CD4-positive, alpha-beta T cell treated with Interleukin-12 subunit alpha and Interleukin-12 subunit beta, for 1 hour (primary cell): ENCODE measurements around the gene KIRREL3.

Experiments
- DNase-seq: peaks from one replicate; pipeline ENCODE4 v3.0.0-alpha.2; 2020

KIRREL3 gene

GRCh38 chr11:126479178-126479930 lies 521.2 kb downstream of the KIRREL3 start:
- DNase-seq: no peak

GRCh38 chr11:126478466-126478865 lies 522.1 kb downstream of the KIRREL3 start:
- DNase-seq: no peak

GRCh38 chr11:126477535-126478305 lies 522.9 kb downstream of the KIRREL3 start:
- peak; percentile 10 for DNase-seq

GRCh38 chr11:126476977-126477376 lies 523.6 kb downstream of the KIRREL3 start:
- no peak for DNase-seq

GRCh38 chr11:126476266-126476924 lies 524.2 kb downstream of the KIRREL3 start:
- DNase-seq: no peak

GRCh38 chr11:126475014-126475991 lies 525.3 kb downstream of the KIRREL3 start:
- DNase-seq: no peak

- DNase-seq: no peak
Measured at GRCh38 chr11:126474220-126474619, 526.4 kb downstream of the KIRREL3 start.

- DNase-seq: no peak
Measured at GRCh38 chr11:126473269-126473668, 527.3 kb downstream of the KIRREL3 start.

GRCh38 chr11:126469311-126469710 lies 531.3 kb downstream of the KIRREL3 start:
- no peak for DNase-seq

- DNase-seq: peak; percentile 8
Measured at GRCh38 chr11:126468102-126468521, 532.5 kb downstream of the KIRREL3 start.

GRCh38 chr11:126467471-126467870 lies 533.1 kb downstream of the KIRREL3 start:
- no peak for DNase-seq

GRCh38 chr11:126467046-126467370 lies 533.6 kb downstream of the KIRREL3 start:
- no peak for DNase-seq

GRCh38 chr11:126466236-126467045 lies 534.1 kb downstream of the KIRREL3 start:
- DNase-seq: no peak

- DNase-seq: peak; percentile 28
Measured at GRCh38 chr11:126465573-126466188, 534.9 kb downstream of the KIRREL3 start.

GRCh38 chr11:126464796-126465195 lies 535.8 kb downstream of the KIRREL3 start:
- no peak for DNase-seq

GRCh38 chr11:126462422-126462821 lies 538.1 kb downstream of the KIRREL3 start:
- DNase-seq: no peak

GRCh38 chr11:126461996-126462395 lies 538.6 kb downstream of the KIRREL3 start:
- DNase-seq: no peak

GRCh38 chr11:126461096-126461440 lies 539.5 kb downstream of the KIRREL3 start:
- no peak for DNase-seq

GRCh38 chr11:126460417-126461095 lies 540.0 kb downstream of the KIRREL3 start:
- DNase-seq: no peak

GRCh38 chr11:126459691-126460281 lies 540.8 kb downstream of the KIRREL3 start:
- no peak for DNase-seq
